NOMO-1 treated with dmso at 0.1 percent for 144 hours (cell line): ENCODE data around the gene MRPL46.
"Not testable (repeated sequence)": the region's sequence is repeated elsewhere in the genome, so short reads cannot be mapped to it uniquely, and the experiment has no call there.

Experiments
- DNase-seq: peaks from one replicate; lab custom pipeline; 2025; ENCODE audit not compliant: unreplicated experiment; lab: John Stamatoyannopoulos, UW

MRPL46 gene

GRCh38 chr15:88447206-88447605 lies 20.0 kb downstream of the MRPL46 start:
- no peak for DNase-seq

- no peak for DNase-seq
Observed at GRCh38 chr15:88441076-88441730, 26.0 kb downstream of the MRPL46 start.

DNA sequence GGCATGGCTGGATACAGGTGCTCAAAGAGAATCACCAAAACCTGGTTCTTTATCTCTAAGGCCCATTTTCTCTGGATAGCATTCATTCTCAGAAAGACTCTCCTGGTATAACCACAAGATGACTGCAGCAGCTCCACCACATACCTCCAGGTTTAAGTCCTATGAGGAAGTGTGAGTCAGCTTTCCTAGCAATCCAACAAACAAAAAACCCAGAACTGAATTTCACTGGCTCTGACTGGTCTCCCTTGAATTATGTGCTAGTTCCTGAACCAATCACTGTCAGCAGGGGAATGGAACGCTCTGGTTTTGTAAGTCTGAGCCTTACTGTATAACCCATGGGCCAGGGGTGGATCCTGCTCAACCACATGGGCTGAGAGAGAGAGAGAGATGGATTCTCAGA lies 27.2 kb downstream of the MRPL46 start:
- no peak for DNase-seq

DNA sequence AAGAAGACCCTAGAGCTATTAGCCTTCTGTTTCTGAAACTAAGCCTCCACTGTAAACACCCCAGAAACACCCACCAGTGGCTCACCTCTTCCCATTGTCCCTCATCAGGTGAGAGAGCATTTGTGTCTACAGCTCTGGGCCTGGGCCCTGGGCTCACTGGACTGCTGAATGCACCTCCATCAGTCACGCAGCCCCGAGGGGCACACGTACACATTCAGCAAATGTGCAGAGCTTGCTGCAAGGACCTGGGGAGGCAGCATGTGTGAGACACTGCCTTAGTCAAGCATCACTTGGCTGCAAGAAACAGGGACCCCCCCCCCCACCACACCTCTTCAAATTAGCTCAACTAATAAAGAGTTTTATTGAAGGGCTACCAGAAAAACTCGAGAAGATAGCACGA lies 29.0 kb downstream of the MRPL46 start:
- DNase-seq, result no peak

DNA sequence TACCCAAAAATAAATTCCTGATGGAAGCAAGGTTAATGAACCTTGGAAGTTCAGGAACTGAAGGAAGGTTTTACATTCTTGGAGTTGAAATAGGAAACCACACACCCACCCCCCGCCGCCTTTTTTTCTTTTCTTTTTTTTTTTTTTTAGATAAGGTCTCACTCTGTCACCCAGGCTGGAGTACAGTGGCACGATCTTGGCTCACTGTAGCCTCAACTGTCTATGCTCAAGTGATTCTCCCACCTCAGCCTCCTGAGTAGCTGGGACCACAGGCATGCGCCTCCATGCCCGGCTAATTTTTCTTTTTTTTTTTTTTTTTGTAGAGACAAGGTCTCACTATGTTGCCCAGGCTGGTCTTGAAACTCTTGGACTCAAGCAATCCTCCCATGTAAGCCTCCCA lies 33.1 kb downstream of the MRPL46 start:
- not testable (repeated sequence) for DNase-seq

DNA sequence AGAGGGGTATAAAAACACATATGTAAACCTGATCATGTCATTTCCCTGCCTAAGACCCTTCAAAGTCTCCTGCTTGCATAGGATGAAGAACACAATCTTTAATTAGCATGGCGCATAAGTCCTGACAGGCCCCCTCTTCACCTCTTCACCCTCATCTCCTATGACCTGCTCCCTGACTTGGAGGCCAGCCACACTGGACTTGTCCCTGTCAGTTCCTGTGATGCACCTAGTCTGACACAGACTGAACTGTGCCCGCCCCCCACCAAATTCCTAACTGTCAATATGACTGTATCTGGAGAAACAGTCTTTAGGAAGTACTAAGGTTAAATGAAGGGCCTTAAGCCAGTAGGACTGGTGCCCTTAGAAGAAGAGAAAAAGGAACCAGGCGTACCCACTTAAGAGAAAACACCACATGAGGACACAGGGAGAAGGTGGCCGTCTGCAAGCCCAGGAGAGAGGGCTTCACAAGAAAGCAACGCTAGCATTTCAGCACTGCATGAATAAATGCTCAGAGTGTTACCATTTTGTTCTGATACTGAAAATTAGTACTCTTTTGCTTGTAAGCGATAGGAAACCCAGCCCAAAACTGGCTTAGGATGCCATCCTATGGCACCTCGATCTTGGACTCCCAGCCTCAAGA lies 34.0 kb downstream of the MRPL46 start:
- no peak for DNase-seq

GRCh38 chr15:88431441-88431840 lies 35.7 kb downstream of the MRPL46 start:
- no peak for DNase-seq

DNA sequence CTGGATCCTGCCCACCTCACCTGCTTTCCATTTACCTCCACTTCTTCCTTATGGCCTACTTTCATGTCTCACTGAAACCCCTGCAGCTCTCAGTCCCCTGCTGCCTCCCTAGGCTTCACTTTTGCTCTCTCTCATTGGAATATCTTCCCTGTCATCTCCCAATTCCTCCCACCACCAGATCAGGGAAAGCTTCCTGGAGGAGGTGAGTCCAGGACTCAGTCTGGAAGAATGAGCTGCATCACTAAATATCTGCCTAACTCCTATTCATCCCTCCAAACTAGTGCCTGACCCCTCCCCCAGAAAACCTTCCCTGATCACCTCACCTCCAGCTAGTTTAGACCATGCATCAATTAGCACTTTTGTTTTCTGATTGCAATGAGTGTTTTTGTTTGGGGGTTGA lies 37.1 kb downstream of the MRPL46 start:
- DNase-seq, result no peak

DNA sequence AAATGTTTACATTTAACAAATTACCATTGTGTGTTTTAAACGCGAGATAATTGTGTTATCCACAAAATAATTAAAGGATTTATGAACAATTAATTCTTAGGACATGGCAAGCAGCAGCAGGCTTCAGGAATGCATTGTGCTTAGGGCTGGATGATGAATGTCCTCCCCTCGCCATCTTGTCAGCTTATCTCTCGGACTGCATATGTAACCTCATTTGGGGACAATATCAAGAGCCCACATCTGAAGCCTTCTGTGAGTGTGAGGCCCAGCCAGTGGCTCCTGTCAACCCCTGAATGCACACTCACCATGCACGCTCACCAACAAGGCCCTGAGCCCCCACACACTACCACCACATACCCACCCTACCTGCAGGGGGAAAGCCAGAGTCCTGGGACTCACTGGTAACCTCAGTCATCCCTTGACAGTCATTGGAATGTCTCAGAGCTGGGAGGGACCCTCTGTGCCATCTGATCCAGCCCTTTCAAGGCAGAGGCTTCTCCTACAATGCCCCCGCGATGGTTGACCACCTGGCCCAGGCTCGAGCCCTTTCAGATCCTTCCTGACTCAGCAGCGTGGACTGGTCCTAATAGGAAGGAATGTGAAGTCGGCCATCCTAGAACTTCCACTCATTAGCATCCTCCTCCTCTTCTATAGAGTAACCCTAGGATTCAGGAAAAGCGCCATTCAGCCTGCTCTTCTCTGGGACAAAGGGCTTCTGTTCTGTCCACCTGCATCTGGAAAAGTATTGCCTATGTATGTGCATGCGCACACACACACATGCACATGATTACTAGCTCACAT lies 38.2 kb downstream of the MRPL46 start:
- no peak for DNase-seq

GRCh38 chr15:88428053-88428452 lies 39.1 kb downstream of the MRPL46 start:
- DNase-seq, result no peak

DNA sequence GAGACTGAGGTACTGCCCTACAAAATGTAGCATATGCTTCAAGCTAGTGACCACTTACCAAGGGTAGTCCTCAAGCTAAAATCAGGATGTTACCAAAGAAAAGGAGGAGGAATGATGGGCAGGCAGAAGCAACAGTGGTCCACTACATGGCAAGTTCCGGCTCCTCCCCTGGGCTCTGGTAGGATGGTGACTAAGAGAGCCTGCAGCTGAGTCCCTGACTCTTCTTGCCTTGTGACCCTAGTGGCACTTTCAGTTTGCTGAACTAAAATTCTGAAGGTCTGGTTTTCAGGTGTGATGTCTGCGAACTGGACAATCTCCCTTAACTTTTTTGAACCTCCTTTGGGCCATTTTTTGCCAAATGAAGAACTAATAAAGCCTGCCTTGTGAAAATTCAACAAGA lies 40.9 kb downstream of the MRPL46 start:
- no peak for DNase-seq

GRCh38 chr15:88423331-88423730 lies 43.9 kb downstream of the MRPL46 start:
- no peak for DNase-seq

- no peak for DNase-seq
Observed at GRCh38 chr15:88419830-88420229, 47.4 kb downstream of the MRPL46 start.
